PC-9 (cell line): ENCODE measurements around the gene TRIP6. TPM values are rescaled to one million over a fixed set of nuclear protein-coding genes. Genes with fewer than 3 reads are reported as not detected.

Experiments
- BruUV-seq: library from RNA; stranded (reverse); fragments of 400-500 nt; replicated peaks from 2 replicates; lab custom pipeline; 2021; lab: Mats Ljungman, UMichigan
- CTCF ChIA-PET: fragments of 300-600 bp; sonication (Branson Sonifier 250); formaldehyde crosslinking; loops from one replicate; lab custom pipeline; 2022; ENCODE audit warnings: antibody characterized with exemption; lab: Charles Lee
- POLR2A ChIA-PET: fragments of 300-600 bp; sonication (Branson Sonifier 250); formaldehyde crosslinking; loops from one replicate; lab custom pipeline; 2022; ENCODE audit warnings: antibody characterized with exemption; ENCODE audit not compliant: unreplicated experiment; lab: Charles Lee
- DNase-seq, 2 experiments: peaks; one replicate each; pipeline versions ENCODE4 v3.0.0 to v3.0.0-alpha.2; 2015 to 2022; ENCODE audit warnings: mixed read lengths in 1 of 2
- H2AFZ ChIP-seq: fragments of 200-600 bp; sonication (generic); 2 replicates; pipeline ENCODE4 v1.8.1; 2017; ENCODE audit warnings: antibody characterized with exemption
- H3F3A ChIP-seq: fragments of 200-600 bp; sonication (generic); 2 replicates; pipeline ENCODE4 v1.8.1; 2017; ENCODE audit warnings: antibody characterized with exemption, mild to moderate bottlenecking, low read depth; ENCODE audit not compliant: insufficient read depth
- H3K27ac ChIP-seq: fragments of 200-600 bp; sonication (generic); 2 replicates; pipeline ENCODE4 v1.6.1; 2016; ENCODE audit warnings: mixed run types
- H3K27me3 ChIP-seq: fragments of 200-600 bp; sonication (generic); 2 replicates; pipeline ENCODE4 v1.6.1; 2016; ENCODE audit warnings: low read depth, mixed run types; ENCODE audit not compliant: insufficient read depth
- H3K36me3 ChIP-seq: fragments of 200-600 bp; sonication (generic); 2 replicates; pipeline ENCODE4 v1.6.1; 2016; ENCODE audit warnings: low read depth, mixed run types
- H3K4me1 ChIP-seq: fragments of 200-600 bp; sonication (generic); replicated peaks from 2 replicates; pipeline ENCODE4 v1.6.1; 2016; ENCODE audit warnings: mixed run types; ENCODE audit not compliant: insufficient read depth
- H3K4me2 ChIP-seq: fragments of 200-600 bp; sonication (generic); 2 replicates; pipeline ENCODE4 v1.6.1; 2017; ENCODE audit warnings: mixed run types
- H3K4me3 ChIP-seq: fragments of 200-600 bp; sonication (generic); 2 replicates; pipeline ENCODE4 v1.6.1; 2016; ENCODE audit warnings: mixed run types
- H3K79me2 ChIP-seq: fragments of 200-600 bp; sonication (generic); 2 replicates; pipeline ENCODE4 v1.6.1; 2017; ENCODE audit warnings: low read depth, mixed run types
- H3K9me2 ChIP-seq: fragments of 200-600 bp; sonication (generic); 2 replicates; pipeline ENCODE4 v1.8.1; 2017; ENCODE audit warnings: mild to moderate bottlenecking; ENCODE audit not compliant: insufficient read depth
- H3K9me3 ChIP-seq: fragments of 200-600 bp; sonication (generic); 2 replicates; pipeline ENCODE4 v1.8.1; 2016; ENCODE audit warnings: low read depth; ENCODE audit not compliant: insufficient read depth
- H4K20me1 ChIP-seq: fragments of 200-600 bp; sonication (generic); 2 replicates; pipeline ENCODE4 v1.8.1; 2017; ENCODE audit not compliant: insufficient read depth
- CTCF ChIP-seq: fragments of 200-600 bp; sonication (generic); conservative IDR thresholded peaks from 2 replicates; pipeline ENCODE4 v1.6.1; 2017; ENCODE audit warnings: mixed run types, antibody characterized with exemption, mild to moderate bottlenecking, moderate library complexity
- EZH2 ChIP-seq: fragments of 200-600 bp; sonication (generic); IDR thresholded peaks from 2 replicates; pipeline ENCODE4 v1.8.0; 2017; ENCODE audit warnings: antibody characterized with exemption, low read depth
- intact Hi-C: fragments of 100-400 bp; cut with micrococcal nuclease; formaldehyde crosslinking; loops from one replicate; pipeline ENCODE4 v1.10.0; 2022; ENCODE audit not compliant: unreplicated experiment
- total RNA-seq: library from RNA; stranded (reverse); gene quantifications from 2 replicates; pipeline ENCODE4 v1.2.3, GENCODE V29; 2021

The TRIP6 gene
- total RNA-seq, 1 experiment from 2014 or later, result 89.3 TPM

- Histone ChIP-seq H2AFZ (peak overlapping the region; percentile 97), H3K36me3 (no peaks in the 10 kb centered on the region), H4K20me1 (no peaks in the 10 kb centered on the region), H3K27ac (peak overlapping the region; percentile 68), H3K27me3 (no peaks in the 10 kb centered on the region), H3K4me2 (peak overlapping the region; percentile 95), H3K9me3 (no peaks in the 10 kb centered on the region), H3K9me2 (no peaks in the 10 kb centered on the region), H3K4me1 (peaks cover 18% of the 10 kb centered on the region), H3F3A (peaks cover 23% of the 10 kb centered on the region), H3K79me2 (peaks cover 23% of the 10 kb centered on the region), H3K4me3 (peak overlapping the region; percentile 99; the same call in 1 of the 2 replicates)
- POLR2A ChIA-PET, result interaction anchor here (0.6 kb wide), 1 partner anchor 437 kb away, joined by 3 read pairs; no protein-coding TSS in a partner anchor
- BruUV-seq, result TSS peak; percentile 54
- TF ChIP-seq CTCF (no peak), EZH2 (no peak)
- DNase-seq, result no peak
- intact Hi-C loops, result loop anchor here (1.0 to 5.0 kb wide), 4 partner anchors 23 to 438 kb away; partner anchors contain the start of genes EPHB4, MEPCE, POP7 and UFSP1
- CTCF ChIA-PET, result no interaction called here
Observed at GRCh38 chr7:100866729-100867039, 503 bp upstream of the TRIP6 start.

GRCh38 chr7:100867776-100868485, 744 bp downstream of the TRIP6 start:
- BruUV-seq, result no TSS peak
- peak overlapping the region; percentile 95 for H3K4me2 ChIP-seq
- peaks cover 18% of the 10 kb centered on the region for H3K4me1 ChIP-seq
- peak overlapping the region; percentile 68 for H3K27ac ChIP-seq
- DNase-seq, result no peak
- H3K4me3 ChIP-seq, result peak overlapping the region; percentile 99
- peaks cover 23% of the 10 kb centered on the region for H3K79me2 ChIP-seq
- no peaks in the 10 kb centered on the region for H3K9me3 ChIP-seq
- H4K20me1 ChIP-seq, result no peaks in the 10 kb centered on the region
- peaks cover 30% of the 10 kb centered on the region for H3F3A ChIP-seq
- ChIA-PET CTCF (no interaction called here), POLR2A (no interaction called here)
- TF ChIP-seq EZH2 (no peak), CTCF (no peak)
- no peaks in the 10 kb centered on the region for H3K36me3 ChIP-seq
- intact Hi-C loops, result loop anchor here (1.0 to 5.0 kb wide), 4 partner anchors 21 to 439 kb away; partner anchors contain the start of genes EPHB4, MEPCE, POP7 and UFSP1
- H2AFZ ChIP-seq, result peak overlapping the region; percentile 97
- no peaks in the 10 kb centered on the region for H3K9me2 ChIP-seq
- H3K27me3 ChIP-seq, result no peaks in the 10 kb centered on the region

- Histone ChIP-seq H3K79me2 (peaks cover 46% of the 10 kb centered on the region), H3F3A (peaks cover 33% of the 10 kb centered on the region; the same call in 1 of the 2 replicates)
Observed at GRCh38 chr7:100873599-100874299, 6.6 kb downstream of the TRIP6 start.

More at GRCh38 chr7:100873599-100874299, 6.6 kb downstream of the TRIP6 start:
- Histone ChIP-seq H3K4me2 (peak overlapping the region; percentile 96), H4K20me1 (peaks cover 21% of the 10 kb centered on the region), H3K27ac (peak overlapping the region; percentile 86), H3K27me3 (no peaks in the 10 kb centered on the region), H3K4me1 (peaks cover 21% of the 10 kb centered on the region), H3K9me3 (no peaks in the 10 kb centered on the region), H3K4me3 (peak overlapping the region; percentile 99), H2AFZ (peak overlapping the region; percentile 88), H3K36me3 (peaks cover 21% of the 10 kb centered on the region), H3K9me2 (no peaks in the 10 kb centered on the region)
- CTCF ChIA-PET, result no interaction called here
- POLR2A ChIA-PET, result interaction anchor here (0.6 kb wide), 1 partner anchor 55 kb away, joined by 5 read pairs; no protein-coding TSS in a partner anchor
- TF ChIP-seq EZH2 (no peak), CTCF (no peak)
- intact Hi-C loops, result no loop called here
- DNase-seq, result no peak
- no TSS peak for BruUV-seq
